ENCODE measurements around the gene RYR2.

- TF ChIP-seq, protein P1, sequence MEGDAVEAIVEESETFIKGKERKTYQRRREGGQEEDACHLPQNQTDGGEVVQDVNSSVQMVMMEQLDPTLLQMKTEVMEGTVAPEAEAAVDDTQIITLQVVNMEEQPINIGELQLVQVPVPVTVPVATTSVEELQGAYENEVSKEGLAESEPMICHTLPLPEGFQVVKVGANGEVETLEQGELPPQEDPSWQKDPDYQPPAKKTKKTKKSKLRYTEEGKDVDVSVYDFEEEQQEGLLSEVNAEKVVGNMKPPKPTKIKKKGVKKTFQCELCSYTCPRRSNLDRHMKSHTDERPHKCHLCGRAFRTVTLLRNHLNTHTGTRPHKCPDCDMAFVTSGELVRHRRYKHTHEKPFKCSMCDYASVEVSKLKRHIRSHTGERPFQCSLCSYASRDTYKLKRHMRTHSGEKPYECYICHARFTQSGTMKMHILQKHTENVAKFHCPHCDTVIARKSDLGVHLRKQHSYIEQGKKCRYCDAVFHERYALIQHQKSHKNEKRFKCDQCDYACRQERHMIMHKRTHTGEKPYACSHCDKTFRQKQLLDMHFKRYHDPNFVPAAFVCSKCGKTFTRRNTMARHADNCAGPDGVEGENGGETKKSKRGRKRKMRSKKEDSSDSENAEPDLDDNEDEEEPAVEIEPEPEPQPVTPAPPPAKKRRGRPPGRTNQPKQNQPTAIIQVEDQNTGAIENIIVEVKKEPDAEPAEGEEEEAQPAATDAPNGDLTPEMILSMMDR (IDR thresholded peaks at IDR 0.05; ENCODE audit: poor library complexity) = no peak
- no peak for TF ChIP-seq EZH2 (IDR thresholded peaks at IDR 0.05; ENCODE audit: borderline replicate concordance)
- no peak for TF ChIP-seq EZH2phosphoT487 (IDR thresholded peaks at IDR 0.05; ENCODE audit: low read depth, severe bottlenecking, unreplicated experiment)
Observed at GRCh38 chr1:237751090-237751489, 709.1 kb downstream of the RYR2 start.

Measured in hepatocyte (in vitro differentiated cells).